Retinal pigment epithelial cell (primary cell): ENCODE data around the gene CIPC.

ENCODE experiments used
- DNase-seq: peaks from one replicate; pipeline ENCODE4 v3.0.0-alpha.2; 2010; ENCODE audit warnings: low read depth
- H3K4me3 ChIP-seq: 2 replicates; pipeline ENCODE4 v1.5.1; 2011; ENCODE audit warnings: mild to moderate bottlenecking, low read length, control low read depth, moderate library complexity
- TF ChIP-seq, protein P1 (sequence below): conservative IDR thresholded peaks from 2 replicates; pipeline ENCODE4 v1.5.1; 2011; ENCODE audit warnings: low read depth, low read length, control low read depth, inconsistent platforms

Gene CIPC

DNA sequence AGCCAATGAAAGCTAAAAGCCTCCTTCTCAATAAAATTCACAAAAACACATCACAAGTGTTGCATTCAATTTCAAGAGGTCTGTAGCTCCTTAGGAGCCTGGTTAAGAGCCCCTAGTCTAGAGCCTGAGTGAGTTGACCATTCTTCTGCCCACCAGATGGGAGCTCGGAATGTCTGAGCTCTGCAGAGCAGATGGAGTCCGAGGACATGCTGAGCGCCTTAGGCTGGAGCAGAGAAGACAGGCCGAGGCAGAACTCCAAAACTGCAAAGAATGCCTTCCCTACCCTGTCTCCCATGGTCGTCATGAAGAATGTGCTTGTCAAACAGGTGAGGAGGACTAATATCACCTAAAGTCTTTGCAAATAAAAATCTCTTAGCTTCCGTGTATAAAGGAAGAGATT lies 11.6 kb downstream of the CIPC start:
- TF ChIP-seq, protein P1, sequence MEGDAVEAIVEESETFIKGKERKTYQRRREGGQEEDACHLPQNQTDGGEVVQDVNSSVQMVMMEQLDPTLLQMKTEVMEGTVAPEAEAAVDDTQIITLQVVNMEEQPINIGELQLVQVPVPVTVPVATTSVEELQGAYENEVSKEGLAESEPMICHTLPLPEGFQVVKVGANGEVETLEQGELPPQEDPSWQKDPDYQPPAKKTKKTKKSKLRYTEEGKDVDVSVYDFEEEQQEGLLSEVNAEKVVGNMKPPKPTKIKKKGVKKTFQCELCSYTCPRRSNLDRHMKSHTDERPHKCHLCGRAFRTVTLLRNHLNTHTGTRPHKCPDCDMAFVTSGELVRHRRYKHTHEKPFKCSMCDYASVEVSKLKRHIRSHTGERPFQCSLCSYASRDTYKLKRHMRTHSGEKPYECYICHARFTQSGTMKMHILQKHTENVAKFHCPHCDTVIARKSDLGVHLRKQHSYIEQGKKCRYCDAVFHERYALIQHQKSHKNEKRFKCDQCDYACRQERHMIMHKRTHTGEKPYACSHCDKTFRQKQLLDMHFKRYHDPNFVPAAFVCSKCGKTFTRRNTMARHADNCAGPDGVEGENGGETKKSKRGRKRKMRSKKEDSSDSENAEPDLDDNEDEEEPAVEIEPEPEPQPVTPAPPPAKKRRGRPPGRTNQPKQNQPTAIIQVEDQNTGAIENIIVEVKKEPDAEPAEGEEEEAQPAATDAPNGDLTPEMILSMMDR = no peak
- no peak overlapping the region for H3K4me3 ChIP-seq
- no peak for DNase-seq

DNA sequence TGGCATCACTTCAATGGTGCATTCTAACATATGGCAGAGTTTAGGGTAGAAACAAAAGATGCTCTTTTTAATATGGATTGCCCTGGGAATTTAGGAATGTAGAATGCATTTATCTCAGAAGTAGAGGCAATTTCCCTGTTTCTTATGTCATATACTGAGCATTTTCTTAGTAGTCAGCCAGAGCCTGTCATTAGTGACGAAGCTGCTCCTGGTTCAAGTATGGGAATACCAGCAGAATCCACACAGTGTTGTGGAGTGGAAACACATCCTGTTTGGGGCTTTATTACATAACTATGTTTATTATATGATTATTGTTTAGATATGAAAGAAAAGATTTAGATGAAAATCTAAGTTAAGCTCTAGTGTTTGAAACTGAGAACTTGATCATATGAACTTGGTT lies 12.2 kb downstream of the CIPC start:
- no peak overlapping the region for H3K4me3 ChIP-seq
- TF ChIP-seq, protein P1 = no peak
- no peak for DNase-seq

DNA sequence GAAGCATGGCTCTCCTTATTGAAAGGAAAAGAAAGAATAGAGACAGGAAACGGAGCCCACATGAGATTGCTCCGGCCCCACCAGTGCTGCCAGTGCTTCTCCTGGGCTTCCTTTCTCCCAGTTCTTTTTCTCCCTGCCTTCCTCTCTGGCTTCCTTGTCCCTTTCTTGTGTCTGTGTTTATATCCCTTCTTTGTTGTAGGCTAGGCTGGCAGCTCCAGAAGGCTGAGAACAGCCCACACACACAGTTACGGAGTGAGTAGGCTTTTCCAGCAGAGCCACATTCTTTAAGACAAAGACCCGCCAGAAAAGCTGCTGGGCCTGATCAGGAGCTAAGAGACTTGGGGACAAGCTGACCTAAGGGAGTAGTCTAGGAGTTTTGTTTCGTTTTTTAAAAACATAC lies 13.0 kb downstream of the CIPC start:
- TF ChIP-seq, protein P1 = no peak
- no peak overlapping the region for H3K4me3 ChIP-seq
- no peak for DNase-seq

DNA sequence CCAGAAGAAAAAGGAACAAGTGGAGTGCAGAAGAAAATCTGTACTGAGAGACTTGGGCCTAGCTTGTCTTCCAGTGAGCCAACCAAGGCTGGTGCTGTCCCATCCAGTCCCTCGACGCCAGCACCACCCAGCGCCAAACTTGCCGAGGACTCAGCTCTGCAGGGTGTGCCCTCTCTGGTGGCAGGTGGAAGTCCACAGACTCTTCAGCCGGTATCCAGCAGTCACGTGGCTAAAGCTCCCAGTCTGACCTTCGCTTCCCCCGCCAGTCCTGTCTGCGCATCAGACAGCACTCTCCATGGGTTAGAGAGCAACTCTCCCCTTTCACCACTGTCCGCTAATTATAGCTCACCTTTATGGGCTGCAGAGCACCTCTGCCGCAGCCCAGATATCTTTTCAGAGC lies 15.6 kb downstream of the CIPC start:
- no peak for DNase-seq
- TF ChIP-seq, protein P1 = no peak
- H3K4me3 ChIP-seq = no peak overlapping the region

DNA sequence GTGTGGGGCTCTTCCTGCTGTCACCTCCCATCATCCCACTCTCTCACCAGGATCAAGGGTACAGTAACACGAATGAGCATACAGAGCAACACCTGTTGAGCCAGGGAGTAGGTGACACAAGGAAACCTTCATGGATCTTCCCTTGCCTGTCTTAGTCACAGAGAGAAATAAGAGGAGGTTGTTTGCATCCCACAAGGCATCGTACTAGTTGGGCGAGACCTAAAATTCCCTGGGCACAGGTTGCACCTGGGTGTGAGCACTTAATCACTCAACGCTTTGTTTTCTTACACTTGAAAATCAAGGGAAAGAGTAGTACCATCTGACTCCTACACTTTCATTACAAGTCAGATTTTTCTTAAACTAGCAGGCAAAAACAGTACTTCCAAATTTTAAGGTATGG lies 16.6 kb downstream of the CIPC start:
- H3K4me3 ChIP-seq = no peak overlapping the region
- DNase-seq = no peak
- TF ChIP-seq, protein P1 = no peak

DNA sequence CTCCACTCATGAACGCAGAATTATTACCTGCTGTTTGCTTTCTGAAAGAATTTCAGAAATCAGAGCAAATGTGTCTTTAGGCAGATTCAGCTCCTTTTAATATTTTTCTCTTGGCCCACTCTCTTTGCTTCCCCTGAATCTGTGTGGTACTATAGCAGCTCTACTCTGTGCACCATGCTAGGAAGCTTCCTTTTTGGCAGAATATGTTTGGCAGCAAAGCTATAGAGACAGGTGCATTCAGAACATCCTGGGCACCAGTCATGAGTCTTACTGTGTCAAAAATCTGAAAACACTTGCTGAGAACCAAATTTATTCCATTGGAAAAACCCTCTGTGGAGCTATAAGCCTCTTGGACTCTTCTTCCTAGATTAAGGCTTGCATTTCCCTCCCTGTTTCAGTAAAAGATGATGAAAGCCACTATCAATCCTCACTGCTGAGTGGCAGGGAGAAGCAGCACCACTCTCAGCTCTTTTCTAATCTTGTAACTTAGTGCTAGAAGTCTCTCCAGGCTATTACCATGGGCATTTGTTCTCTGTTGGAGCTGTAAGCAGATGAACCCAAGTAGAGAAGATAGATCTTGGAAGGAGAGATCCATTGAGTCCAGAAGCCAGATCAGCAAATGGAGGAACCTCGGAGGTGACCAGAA lies 18.2 kb downstream of the CIPC start:
- TF ChIP-seq, protein P1 = no peak
- DNase-seq = no peak
- H3K4me3 ChIP-seq = no peak overlapping the region

DNA sequence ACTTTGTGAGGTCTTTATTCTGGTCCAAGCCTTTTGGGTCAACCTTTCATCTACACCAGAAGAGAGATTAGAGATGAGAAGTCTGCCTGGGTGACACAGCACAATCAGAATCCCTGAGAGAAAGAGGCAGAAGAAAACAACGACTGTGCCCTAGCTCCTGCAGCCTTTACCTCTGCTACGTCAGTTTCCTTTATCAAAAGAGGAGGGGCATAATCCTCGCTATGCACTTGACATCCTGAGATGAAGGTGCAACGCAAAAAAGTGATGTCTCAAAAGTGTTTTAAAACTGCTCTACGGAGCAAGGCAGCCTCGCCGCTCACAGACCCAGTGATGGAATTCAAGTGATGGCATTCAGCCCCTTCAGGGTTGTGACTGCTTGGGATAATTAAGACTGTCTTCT lies 21.8 kb downstream of the CIPC start:
- H3K4me3 ChIP-seq = no peak overlapping the region
- TF ChIP-seq, protein P1 = no peak
- no peak for DNase-seq
